GM19395 (cell line): ENCODE results near the gene TSFM.
"Not testable (repeated sequence)": the region's sequence is repeated elsewhere in the genome, so short reads cannot be mapped to it uniquely, and the experiment has no call there.

Source experiments
- ATAC-seq: cut with Tn5 transposase; IDR thresholded peaks from one replicate; pipeline ENCODE4 v1.9.1; 2021; ENCODE audit warnings: mild to moderate bottlenecking, moderate library complexity; ENCODE audit not compliant: unreplicated experiment

TSFM gene

GRCh38 chr12:57813971-57814772, 31.6 kb downstream of the TSFM start:
- no peak for ATAC-seq

- no peak for ATAC-seq
Observed at GRCh38 chr12:57815177-57816000, 32.8 kb downstream of the TSFM start.

- ATAC-seq: no peak
Observed at GRCh38 chr12:57816001-57816854, 33.6 kb downstream of the TSFM start.

- ATAC-seq: no peak
Observed at GRCh38 chr12:57816855-57817151, 34.2 kb downstream of the TSFM start.

GRCh38 chr12:57817261-57817989, 34.8 kb downstream of the TSFM start:
- ATAC-seq: no peak

- not testable (repeated sequence) for ATAC-seq
Observed at GRCh38 chr12:57817990-57818331, 35.4 kb downstream of the TSFM start.

- not testable (repeated sequence) for ATAC-seq
Observed at GRCh38 chr12:57820119-57820518, 37.5 kb downstream of the TSFM start.

GRCh38 chr12:57821015-57821414, 38.4 kb downstream of the TSFM start:
- not testable (repeated sequence) for ATAC-seq

- no peak for ATAC-seq
Observed at GRCh38 chr12:57821474-57822214, 39.1 kb downstream of the TSFM start.

- no peak for ATAC-seq
Observed at GRCh38 chr12:57822392-57823130, 40.0 kb downstream of the TSFM start.

GRCh38 chr12:57823131-57823907, 40.7 kb downstream of the TSFM start:
- ATAC-seq: no peak

- no peak for ATAC-seq
Observed at GRCh38 chr12:57823908-57824640, 41.5 kb downstream of the TSFM start.

- ATAC-seq: no peak
Observed at GRCh38 chr12:57825451-57825850, 42.9 kb downstream of the TSFM start.

- ATAC-seq: no peak
Observed at GRCh38 chr12:57826400-57826799, 43.8 kb downstream of the TSFM start.

GRCh38 chr12:57826966-57827365, 44.4 kb downstream of the TSFM start:
- ATAC-seq: no peak

- no peak for ATAC-seq
Observed at GRCh38 chr12:57829025-57829777, 46.6 kb downstream of the TSFM start.

GRCh38 chr12:57830393-57830792, 47.8 kb downstream of the TSFM start:
- no peak for ATAC-seq
